GM18505 (cell line): ENCODE data around the gene VBP1.
A peak's percentile ranks its signal among the peaks of the same experiment; 100 is the strongest.
"Not testable (repeated sequence)": the region's sequence is repeated elsewhere in the genome, so short reads cannot be mapped to it uniquely, and the experiment has no call there.

ENCODE experiments used
- ATAC-seq: cut with Tn5 transposase; IDR thresholded peaks from one replicate; pipeline ENCODE4 v1.9.1; 2021; ENCODE audit not compliant: unreplicated experiment
- POLR2A ChIP-seq: IDR thresholded peaks from 4 replicates; pipeline ENCODE4 v1.6.1; 2011; ENCODE audit warnings: borderline replicate concordance; ENCODE audit not compliant: insufficient read depth, insufficient read length; ENCODE audit errors: extremely low read depth

VBP1 gene

DNA sequence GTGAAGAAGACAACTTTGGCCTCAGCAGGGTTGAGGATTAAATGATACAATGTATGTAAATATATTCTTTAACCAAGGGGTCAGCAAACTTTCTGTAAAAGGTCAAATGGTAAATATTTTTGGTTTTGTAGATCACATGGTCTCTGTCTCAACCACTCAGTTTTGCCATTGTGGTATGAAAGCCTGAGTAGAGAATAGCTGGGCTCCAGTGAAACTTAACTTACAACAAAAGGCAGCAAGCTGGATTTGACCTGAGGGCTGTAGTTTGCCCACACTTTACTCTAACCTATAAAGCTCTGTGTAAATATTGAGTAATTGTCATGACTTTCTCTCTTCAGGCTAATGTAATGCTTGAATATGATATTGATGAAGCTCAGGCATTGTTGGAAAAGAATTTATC lies 19.6 kb downstream of the VBP1 start:
- TF ChIP-seq POLR2A, result no peak
- no peak for ATAC-seq

DNA sequence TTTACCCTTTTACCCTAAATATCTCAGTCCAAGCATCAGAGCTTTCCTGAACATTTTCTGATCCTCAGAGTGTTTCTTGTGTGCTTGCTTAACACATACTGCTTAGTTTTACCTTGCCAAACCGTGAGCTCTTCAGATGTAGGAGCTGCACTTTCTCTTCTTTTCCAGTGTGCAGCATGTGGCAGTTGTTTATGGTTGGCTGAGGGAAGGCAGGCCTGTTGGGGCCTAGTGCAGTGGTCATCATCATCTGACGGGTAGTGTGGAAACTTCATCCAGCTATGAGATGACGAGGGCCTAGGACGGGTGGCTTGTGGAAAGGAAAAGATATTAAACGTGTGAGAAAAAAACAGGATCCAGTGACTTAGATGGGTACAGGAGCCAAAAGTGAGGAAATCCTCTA lies 21.5 kb downstream of the VBP1 start:
- no peak for TF ChIP-seq POLR2A
- no peak for ATAC-seq

DNA sequence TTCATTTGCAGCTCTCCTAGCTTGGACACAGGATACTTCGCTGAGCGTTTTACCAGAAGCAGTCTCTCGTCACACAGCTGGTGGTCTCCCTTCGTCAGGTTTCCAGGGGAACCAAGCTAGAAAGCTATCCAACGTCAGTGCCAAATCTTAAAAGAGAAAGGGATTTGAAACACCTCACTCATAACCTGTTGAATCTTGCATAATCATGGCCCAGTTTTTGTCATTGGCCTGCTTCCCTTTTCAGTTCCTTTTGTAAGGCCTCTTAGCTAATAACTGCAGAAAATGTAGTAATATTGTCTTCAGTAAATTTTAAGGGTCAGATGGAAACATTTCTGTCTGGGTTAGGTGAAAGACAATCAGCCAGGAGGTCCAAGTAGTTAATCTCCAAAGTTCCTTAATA lies 26.0 kb downstream of the VBP1 start:
- TF ChIP-seq POLR2A, result no peak
- no peak for ATAC-seq

DNA sequence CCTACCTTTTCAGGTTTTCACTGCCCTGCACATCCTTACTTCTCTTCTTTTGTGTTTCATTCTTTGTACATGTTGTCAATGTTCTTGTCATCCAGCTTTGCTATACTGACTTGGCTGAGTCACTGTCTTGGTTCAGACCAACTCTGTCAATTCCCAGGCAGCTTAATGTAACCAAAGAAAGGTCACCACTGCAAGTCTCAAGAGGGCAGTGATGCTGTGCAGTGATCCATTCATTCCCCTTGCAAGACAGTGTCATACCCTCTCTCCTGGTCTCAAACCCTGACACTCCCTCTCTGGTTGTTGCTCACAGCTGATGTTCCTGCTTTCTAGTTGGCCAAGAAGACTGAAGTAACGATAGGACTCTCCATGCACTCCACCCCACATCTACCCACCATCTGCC lies 30.5 kb downstream of the VBP1 start:
- TF ChIP-seq POLR2A, result no peak
- ATAC-seq, result no peak

DNA sequence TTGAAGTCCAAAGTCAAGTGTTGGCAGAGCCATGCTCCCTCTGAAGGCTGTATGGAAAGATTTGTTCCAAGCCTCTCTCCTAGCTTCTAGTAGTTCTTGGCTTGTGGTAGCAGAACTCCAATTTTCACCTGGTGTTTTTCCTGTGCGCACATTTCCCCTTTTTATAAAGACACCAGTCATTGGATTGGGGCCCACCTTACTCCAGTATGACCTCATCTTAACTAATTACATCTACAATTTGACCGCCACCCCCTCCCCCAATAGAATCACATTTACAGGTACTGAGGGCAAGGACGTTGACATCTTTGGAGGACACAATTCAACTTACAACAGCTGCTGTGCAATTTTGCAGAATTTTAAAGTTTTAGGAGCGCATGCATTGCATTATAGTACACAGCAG lies 31.2 kb downstream of the VBP1 start:
- TF ChIP-seq POLR2A, result no peak
- no peak for ATAC-seq

DNA sequence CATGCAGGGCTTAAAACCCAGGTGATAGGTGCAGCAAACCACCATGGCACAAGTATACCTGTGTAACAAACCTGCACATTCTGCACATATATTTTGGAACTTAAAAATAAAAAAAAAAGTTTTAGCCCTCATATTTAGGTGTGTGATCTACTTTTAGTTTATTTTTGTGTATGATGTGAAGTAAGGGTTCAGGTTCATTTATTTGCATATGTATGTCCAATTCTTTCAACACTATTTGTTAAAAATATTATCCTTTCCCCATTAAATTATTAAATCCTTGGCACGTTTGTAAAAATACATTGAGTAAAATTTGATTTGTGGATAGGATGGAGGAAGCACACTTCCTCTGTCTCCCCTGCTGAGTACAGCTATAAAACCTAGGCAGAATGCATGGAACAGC lies 35.1 kb downstream of the VBP1 start:
- TF ChIP-seq POLR2A, result no peak
- no peak for ATAC-seq

DNA sequence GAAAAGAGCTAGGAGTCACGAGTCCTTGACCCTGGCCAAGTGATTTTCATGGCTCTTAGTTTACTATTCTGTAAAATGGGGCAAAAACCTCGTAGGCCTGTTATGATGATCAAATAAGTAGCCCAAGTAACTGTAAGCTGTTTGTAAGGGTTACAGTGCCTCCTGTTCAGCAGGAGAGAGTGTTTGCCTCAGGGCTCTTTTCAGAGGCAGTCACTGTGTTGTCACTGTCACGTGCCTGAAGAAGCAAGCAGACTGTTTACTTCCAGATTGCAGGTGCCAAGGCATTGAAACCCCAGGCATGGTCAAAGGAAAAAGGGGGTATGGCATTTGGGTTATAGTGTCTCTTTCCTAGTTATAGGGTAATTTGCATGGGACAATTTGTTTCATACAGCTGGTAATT lies 43.5 kb downstream of the VBP1 start:
- no peak for ATAC-seq
- no peak for TF ChIP-seq POLR2A

DNA sequence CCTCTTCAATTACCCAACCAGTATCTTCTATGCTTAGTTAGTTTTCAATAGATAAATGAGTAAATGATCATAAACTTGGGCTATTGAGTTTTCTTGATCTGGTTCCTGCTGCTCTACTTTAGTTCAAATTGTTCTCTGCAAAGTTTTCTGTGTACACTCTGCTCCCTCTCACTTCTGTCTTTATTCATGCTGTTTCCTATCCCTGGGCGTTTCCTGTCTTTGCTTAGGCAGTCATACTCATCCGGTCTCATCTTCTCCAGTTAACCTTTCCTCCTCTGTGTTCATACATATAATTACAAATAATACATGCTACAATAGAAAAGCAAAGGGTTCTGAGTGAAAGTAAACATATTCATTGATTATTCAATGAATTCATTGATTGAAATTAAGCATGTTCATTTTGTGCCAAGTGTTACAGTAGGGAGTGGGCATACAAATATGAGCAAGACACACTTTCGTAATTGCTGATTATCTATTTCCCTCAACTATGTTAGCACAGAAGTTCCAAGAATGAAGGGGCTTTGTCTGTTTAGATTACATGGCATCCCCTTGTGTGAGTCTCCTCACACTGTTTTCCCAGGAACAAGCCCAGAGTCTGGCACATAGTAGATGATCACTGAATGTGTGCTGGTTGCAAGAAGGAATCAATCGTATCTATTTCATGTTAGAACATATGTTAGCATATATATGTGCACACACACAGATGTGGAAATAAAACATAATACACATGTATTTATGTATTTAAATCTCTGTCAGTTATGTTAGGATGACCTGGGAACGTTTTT lies 46.9 kb downstream of the VBP1 start:
- no peak for ATAC-seq
- no peak for TF ChIP-seq POLR2A

DNA sequence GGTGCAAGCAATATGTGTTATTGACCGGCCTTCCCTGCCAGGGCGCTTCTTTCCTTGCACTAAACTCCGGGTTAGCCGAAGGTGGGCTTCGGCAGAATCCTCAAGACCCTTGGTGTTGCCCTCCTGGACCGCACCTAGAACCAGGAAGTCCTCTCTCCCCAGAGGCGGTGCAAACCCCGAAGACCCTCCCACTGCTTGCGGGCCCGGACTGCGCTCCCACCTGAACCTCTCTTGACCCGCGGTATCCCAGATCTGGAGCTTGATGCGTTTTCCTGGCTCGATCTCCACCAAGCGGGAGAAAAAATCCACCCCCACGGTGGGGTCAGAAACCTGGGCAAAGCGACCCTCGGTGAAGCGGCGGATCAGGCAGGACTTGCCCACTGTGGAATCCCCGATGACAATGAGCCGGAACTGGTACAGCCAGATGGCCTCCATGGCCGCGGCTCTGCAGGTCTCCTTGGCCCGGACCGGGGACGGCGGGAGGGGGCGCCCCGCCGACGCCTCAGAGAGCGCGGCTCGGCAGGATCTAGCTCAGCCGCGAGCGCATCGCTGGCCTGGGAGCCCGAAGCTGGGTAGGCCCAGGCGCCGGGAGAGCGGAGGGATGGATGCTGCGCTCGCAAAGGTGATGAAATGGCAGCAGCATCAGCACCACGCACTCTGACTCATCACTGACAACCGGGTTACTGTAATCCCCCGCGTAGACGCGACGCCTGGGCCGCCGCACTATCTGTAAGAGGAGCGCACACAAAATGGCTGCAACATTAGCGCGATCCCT lies 47.8 kb downstream of the VBP1 start, which contains the start of gene RAB39B:
RAB39B (minus strand) TSS at position 638 of the 775 bp plus-strand sequence; CDS start at position 435, 203 bp downstream.
- peak; percentile 62 for TF ChIP-seq POLR2A
- ATAC-seq, result peak; percentile 86

DNA sequence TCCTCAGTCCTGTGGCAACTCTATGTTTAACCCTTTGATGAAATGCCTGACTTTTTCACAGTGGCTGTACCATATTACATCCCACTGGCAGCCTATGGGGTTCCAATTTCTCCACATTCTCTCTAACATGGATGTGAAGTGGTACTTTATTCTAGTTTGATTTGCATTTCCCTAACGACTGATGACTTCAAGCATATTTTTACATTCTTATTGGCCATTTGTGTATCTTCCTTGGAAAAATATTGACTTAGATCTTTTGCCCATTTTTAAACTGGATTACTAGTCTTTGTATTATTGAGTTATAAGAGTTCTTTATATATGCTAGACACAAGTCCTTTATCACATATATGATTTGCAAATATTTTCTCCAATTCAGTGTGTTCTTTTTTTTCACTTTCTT lies 50.2 kb downstream of the VBP1 start:
- TF ChIP-seq POLR2A, result no peak
- ATAC-seq, result no peak

DNA sequence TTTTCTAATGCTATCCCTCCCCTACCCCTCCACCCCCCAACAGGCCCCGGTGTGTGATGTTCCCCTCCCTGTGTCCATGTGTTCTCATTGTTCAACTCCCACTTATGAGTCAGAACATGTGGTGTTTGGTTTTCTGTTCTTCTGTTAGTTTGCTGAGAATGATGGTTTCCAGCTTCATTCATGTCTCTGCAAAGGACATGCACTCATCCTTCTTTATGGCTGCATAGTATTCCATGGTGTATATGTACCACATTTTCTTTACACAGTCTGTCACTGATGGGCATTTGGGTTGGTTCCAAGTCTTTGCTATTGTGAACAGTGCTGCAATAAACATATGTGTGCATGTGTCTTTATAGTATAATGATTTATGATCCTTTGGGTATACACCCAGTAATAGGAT lies 51.7 kb downstream of the VBP1 start:
- ATAC-seq, result not testable (repeated sequence)

DNA sequence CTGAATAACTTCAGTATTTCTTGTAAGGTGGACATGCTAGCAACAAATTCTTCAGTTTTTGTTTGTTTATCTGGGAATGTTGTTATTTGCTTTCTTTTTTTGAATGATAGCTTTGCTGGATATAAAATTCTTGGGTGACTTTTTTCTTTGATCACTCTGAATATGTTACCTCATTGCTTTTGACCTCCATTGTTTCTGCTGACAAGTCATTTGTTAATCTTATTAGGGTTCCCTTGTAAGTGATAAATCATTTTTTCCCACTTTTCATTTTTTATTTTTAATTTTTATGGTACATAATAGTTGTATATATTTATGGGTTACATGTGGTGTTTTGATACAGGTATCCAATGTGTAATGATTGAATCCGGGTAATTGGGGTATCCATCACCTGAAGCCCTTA lies 54.7 kb downstream of the VBP1 start:
- no peak for TF ChIP-seq POLR2A
- ATAC-seq, result no peak

DNA sequence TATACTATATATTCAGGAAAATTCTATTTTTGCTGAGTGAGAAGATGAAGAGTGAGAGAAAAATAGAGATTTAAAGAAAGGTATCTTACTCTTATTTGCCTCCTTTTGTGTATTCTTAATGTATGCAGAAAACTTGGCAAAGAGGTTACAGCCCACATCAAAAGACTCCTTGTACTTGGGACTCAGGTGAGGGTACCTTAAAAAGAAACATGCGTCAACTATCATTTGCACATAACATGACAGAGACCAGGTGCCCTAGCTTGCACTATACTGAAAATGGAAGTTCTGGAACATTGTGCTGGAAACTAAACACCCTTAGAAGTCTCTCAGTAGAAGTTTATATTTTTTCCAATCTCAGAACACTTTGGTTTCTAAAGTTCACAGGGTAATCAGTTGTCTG lies 63.6 kb downstream of the VBP1 start:
- no peak for TF ChIP-seq POLR2A
- ATAC-seq, result no peak
